ENCODE data around the gene COG8. TPM values are rescaled to one million over a fixed set of nuclear protein-coding genes. Genes with fewer than 3 reads are reported as not detected.

Gene COG8
- total and polyA plus RNA-seq, 9 of the 15 experiments (the other 6 are each of a cell fraction or from before 2014, with no cell fraction given) = 3.7 to 42.6 (median 30.1) TPM

DNA sequence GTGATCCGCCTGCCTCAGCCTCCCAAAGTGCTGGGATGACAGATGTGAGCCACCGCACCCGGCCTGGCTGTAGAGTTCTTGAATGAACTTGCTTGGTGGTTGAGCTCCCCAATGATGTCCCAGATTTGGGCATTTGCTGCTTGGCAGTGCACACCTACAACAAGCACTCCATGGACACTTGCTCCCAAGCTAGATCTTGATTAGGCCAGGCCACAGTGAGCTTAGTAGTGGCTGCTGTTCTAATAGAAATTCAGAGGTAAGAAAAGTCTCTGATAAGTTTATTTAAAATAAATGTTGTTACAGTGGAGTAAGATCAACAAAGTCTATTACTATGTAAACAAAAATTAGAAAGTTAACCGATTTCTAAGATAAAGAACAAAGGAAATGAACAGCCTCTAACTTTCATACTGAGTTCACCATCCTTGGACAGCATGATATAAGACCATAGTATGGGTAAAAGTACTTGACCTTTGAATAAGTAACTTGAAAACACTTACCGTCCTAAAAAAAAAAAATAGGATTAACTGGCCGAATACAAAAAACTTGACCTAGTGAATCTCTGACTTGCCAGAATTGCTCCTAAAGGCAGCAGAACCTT is 11.3 kb upstream of the COG8 start (continued):
- no peak for TF ChIP-seq PATZ1 (CRISPR knock-in tag; IDR thresholded peaks at IDR 0.05; ENCODE audit: borderline replicate concordance)
- TF ChIP-seq SAFB (IDR thresholded peaks at IDR 0.05; ENCODE audit: borderline replicate concordance, low read depth, low read length) = no peak
- TF ChIP-seq ZNF124 (CRISPR knock-in tag; IDR thresholded peaks at IDR 0.05) = no peak
- TF ChIP-seq, protein P1, sequence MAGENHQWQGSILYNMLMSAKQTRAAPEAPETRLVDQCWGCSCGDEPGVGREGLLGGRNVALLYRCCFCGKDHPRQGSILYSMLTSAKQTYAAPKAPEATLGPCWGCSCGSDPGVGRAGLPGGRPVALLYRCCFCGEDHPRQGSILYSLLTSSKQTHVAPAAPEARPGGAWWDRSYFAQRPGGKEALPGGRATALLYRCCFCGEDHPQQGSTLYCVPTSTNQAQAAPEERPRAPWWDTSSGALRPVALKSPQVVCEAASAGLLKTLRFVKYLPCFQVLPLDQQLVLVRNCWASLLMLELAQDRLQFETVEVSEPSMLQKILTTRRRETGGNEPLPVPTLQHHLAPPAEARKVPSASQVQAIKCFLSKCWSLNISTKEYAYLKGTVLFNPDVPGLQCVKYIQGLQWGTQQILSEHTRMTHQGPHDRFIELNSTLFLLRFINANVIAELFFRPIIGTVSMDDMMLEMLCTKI (IDR thresholded peaks at IDR 0.05; ENCODE audit: partially characterized antibody) = no peak
- TF ChIP-seq, protein P2, sequence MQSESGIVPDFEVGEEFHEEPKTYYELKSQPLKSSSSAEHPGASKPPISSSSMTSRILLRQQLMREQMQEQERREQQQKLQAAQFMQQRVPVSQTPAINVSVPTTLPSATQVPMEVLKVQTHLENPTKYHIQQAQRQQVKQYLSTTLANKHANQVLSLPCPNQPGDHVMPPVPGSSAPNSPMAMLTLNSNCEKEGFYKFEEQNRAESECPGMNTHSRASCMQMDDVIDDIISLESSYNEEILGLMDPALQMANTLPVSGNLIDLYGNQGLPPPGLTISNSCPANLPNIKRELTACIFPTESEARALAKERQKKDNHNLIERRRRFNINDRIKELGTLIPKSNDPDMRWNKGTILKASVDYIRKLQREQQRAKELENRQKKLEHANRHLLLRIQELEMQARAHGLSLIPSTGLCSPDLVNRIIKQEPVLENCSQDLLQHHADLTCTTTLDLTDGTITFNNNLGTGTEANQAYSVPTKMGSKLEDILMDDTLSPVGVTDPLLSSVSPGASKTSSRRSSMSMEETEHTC (IDR thresholded peaks at IDR 0.05) = no peak
- TF ChIP-seq PHF20 (IDR thresholded peaks at IDR 0.05; ENCODE audit: partially characterized antibody) = no peak
- TF ChIP-seq, protein P3, sequence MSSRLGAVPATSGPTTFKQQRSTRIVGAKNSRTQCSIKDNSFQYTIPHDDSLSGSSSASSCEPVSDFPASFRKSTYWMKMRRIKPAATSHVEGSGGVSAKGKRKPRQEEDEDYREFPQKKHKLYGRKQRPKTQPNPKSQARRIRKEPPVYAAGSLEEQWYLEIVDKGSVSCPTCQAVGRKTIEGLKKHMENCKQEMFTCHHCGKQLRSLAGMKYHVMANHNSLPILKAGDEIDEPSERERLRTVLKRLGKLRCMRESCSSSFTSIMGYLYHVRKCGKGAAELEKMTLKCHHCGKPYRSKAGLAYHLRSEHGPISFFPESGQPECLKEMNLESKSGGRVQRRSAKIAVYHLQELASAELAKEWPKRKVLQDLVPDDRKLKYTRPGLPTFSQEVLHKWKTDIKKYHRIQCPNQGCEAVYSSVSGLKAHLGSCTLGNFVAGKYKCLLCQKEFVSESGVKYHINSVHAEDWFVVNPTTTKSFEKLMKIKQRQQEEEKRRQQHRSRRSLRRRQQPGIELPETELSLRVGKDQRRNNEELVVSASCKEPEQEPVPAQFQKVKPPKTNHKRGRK (tag; IDR thresholded peaks at IDR 0.05) = no peak
- no peak for TF ChIP-seq ZNF766 (CRISPR knock-in tag; conservative IDR thresholded peaks at IDR 0.05)
- no peak for TF ChIP-seq ZBTB7A (IDR thresholded peaks at IDR 0.05; ENCODE audit: borderline replicate concordance, control insufficient read depth, low read depth, low read length)
- TF ChIP-seq, protein P4, sequence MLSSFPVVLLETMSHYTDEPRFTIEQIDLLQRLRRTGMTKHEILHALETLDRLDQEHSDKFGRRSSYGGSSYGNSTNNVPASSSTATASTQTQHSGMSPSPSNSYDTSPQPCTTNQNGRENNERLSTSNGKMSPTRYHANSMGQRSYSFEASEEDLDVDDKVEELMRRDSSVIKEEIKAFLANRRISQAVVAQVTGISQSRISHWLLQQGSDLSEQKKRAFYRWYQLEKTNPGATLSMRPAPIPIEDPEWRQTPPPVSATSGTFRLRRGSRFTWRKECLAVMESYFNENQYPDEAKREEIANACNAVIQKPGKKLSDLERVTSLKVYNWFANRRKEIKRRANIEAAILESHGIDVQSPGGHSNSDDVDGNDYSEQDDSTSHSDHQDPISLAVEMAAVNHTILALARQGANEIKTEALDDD (IDR thresholded peaks at IDR 0.05) = no peak

All from K562 (cell line).